Activated CD4-positive, alpha-beta T cell treated with anti-CD3 and anti-CD28 coated beads, Interleukin-2, amount 10 ng/mL, durations not matched to agents 7 days and 5 days (primary cell): ENCODE data around the gene WNT5A. TPM values are rescaled to one million over a fixed set of nuclear protein-coding genes. Genes with fewer than 3 reads are reported as not detected.

Source experiments
- CTCF ChIA-PET: fragments of 350-600 bp; sonication (Branson Sonifier 250); formaldehyde crosslinking; loops from one replicate; lab custom pipeline; 2021; ENCODE audit warnings: antibody characterized with exemption; lab: Charles Lee
- POLR2A ChIA-PET: fragments of 350-600 bp; sonication (Branson Sonifier 250); formaldehyde crosslinking; loops from one replicate; lab custom pipeline; 2021; ENCODE audit warnings: antibody characterized with exemption; lab: Charles Lee
- DNase-seq: peaks from one replicate; pipeline ENCODE4 v3.0.0-alpha.2; 2020
- H3K27ac Mint-ChIP-seq: one replicate; pipeline ENCODE4 v1.8.0; 2021; ENCODE audit warnings: mild to moderate bottlenecking, moderate library complexity, mixed read lengths
- H3K27me3 Mint-ChIP-seq: one replicate; pipeline ENCODE4 v1.8.0; 2021; ENCODE audit warnings: mixed read lengths
- H3K36me3 Mint-ChIP-seq: one replicate; pipeline ENCODE4 v1.8.0; 2021; ENCODE audit warnings: low read depth, mixed read lengths
- H3K4me1 Mint-ChIP-seq: one replicate; pipeline ENCODE4 v1.8.0; 2021; ENCODE audit warnings: mixed read lengths
- H3K4me3 Mint-ChIP-seq: one replicate; pipeline ENCODE4 v1.8.0; 2021; ENCODE audit warnings: mild to moderate bottlenecking, moderate library complexity, mixed read lengths
- H3K9me3 Mint-ChIP-seq: one replicate; pipeline ENCODE4 v1.8.0; 2021; ENCODE audit warnings: mixed read lengths
- total RNA-seq, 2 experiments: library from RNA; stranded (reverse); gene quantifications; one replicate each; pipeline ENCODE4 v1.2.3, GENCODE V29; 2021

The WNT5A gene
- total RNA-seq, 2 experiments from 2014 or later = not detected

DNA sequence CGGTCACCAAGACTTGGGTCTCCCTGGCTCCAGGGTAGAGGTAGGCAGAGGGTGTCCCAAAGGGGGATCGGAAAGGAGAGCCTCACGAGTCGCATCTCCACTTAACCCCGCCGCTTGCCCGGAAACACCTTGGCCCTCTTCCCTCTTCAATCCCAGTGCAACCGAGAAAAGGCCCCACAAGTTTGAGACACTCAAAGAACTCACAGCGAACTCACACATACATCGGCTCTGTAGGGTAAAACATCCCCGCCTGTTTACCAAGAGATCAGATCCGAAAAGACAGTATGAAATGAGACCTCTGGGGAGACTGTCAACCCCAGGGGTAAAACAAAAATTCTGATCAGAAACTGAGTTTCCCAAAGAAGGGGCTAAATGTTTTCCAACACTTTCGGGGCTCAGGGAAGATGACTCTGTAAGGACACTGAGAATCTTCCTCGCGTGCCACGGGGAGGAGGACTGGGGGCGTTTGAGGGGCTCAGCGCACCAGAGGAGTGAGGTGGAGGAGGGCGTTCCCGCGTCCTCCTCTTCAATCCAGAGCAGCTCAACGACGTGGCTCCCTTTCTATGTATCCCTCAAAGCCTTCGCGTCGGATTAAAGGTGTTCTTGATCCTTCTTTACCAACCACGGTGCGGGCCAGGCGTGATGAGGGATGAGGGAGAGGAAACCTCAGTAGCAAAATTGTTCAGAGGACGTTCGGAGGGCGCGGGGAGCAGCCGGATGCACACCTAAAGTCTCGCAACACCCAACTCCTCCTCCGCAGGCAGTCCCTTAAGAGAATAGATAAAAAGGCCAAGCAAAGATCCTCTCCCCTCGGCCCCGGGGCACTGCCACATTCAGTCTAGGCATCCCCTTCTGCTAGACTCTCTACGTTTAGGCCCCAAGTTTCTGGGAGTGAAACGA lies 3.7 kb downstream of the WNT5A start:
- peak overlapping the region; percentile 19 for H3K27ac Mint-ChIP-seq
- peaks cover 22% of the 10 kb centered on the region for H3K4me1 Mint-ChIP-seq
- no peaks in the 10 kb centered on the region for H3K9me3 Mint-ChIP-seq
- DNase-seq = no peak
- peaks cover 85% of the 10 kb centered on the region for H3K27me3 Mint-ChIP-seq
- no peaks in the 10 kb centered on the region for H3K36me3 Mint-ChIP-seq
- no peak overlapping the region for H3K4me3 Mint-ChIP-seq
- CTCF ChIA-PET = interaction anchor here (0.6 kb wide), 1 partner anchor 1689 kb away, joined by 4 read pairs; no protein-coding TSS in a partner anchor
- POLR2A ChIA-PET = no interaction called here

DNA sequence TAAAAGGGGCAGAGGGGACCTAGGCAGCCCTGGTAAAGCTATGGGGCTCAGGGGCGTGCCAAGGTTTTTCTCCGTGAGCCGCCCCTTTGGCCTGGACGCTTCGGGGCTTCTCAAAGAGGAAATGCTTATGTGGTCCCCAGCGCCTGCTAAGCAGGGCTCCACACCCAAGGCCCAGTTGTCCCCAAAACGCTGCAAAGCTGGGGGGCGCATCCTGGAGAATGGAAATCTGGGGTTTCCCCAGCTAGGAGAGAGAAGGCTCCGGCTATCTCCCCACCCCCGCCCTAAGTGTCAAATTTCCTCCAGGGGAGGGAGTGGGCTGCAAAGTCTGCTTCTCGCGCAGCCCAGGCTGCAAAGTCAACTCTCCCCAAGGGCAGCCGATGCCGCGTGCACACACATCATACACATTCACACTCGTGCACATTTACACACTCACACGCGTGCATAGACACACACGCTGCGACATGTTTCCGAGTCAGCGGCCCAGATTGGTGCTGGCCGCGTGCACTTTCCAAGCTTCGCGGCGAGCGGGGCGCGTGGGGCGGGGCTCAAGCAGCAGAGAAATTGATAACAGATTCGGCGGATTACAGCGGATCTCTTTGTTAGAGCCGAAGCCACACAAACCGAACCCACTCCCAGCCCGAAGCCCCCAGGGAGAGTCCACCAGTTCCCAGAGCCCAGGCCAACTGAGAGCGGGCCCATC lies 4.5 kb downstream of the WNT5A start:
- H3K27ac Mint-ChIP-seq = no peak overlapping the region
- H3K9me3 Mint-ChIP-seq = no peaks in the 10 kb centered on the region
- POLR2A ChIA-PET = no interaction called here
- no peak overlapping the region for H3K4me3 Mint-ChIP-seq
- DNase-seq = no peak
- H3K4me1 Mint-ChIP-seq = peaks cover 20% of the 10 kb centered on the region
- H3K27me3 Mint-ChIP-seq = peaks cover 86% of the 10 kb centered on the region
- CTCF ChIA-PET = no interaction called here
- no peaks in the 10 kb centered on the region for H3K36me3 Mint-ChIP-seq

- ChIA-PET POLR2A (no interaction called here), CTCF (no interaction called here)
- Mint-ChIP-seq H3K4me3 (no peak overlapping the region), H3K27ac (no peak overlapping the region), H3K4me1 (peaks cover 15% of the 10 kb centered on the region), H3K36me3 (no peaks in the 10 kb centered on the region), H3K27me3 (peaks cover 85% of the 10 kb centered on the region), H3K9me3 (no peaks in the 10 kb centered on the region)
- no peak for DNase-seq
Observed at GRCh38 chr3:55481744-55482495, 5.2 kb downstream of the WNT5A start.

GRCh38 chr3:55480911-55481743 lies 6.0 kb downstream of the WNT5A start:
- no peaks in the 10 kb centered on the region for H3K9me3 Mint-ChIP-seq
- H3K4me3 Mint-ChIP-seq = no peak overlapping the region
- CTCF ChIA-PET = no interaction called here
- H3K36me3 Mint-ChIP-seq = no peaks in the 10 kb centered on the region
- POLR2A ChIA-PET = no interaction called here
- peaks cover 11% of the 10 kb centered on the region for H3K4me1 Mint-ChIP-seq
- DNase-seq = no peak
- H3K27ac Mint-ChIP-seq = no peak overlapping the region
- peaks cover 79% of the 10 kb centered on the region for H3K27me3 Mint-ChIP-seq

GRCh38 chr3:55477306-55478303 lies 9.5 kb downstream of the WNT5A start:
- DNase-seq = no peak
- Mint-ChIP-seq H3K27ac (no peak overlapping the region), H3K4me1 (no peaks in the 10 kb centered on the region), H3K27me3 (peaks cover 46% of the 10 kb centered on the region), H3K4me3 (no peak overlapping the region), H3K9me3 (no peaks in the 10 kb centered on the region), H3K36me3 (no peaks in the 10 kb centered on the region)
- ChIA-PET CTCF (no interaction called here), POLR2A (no interaction called here)

DNA sequence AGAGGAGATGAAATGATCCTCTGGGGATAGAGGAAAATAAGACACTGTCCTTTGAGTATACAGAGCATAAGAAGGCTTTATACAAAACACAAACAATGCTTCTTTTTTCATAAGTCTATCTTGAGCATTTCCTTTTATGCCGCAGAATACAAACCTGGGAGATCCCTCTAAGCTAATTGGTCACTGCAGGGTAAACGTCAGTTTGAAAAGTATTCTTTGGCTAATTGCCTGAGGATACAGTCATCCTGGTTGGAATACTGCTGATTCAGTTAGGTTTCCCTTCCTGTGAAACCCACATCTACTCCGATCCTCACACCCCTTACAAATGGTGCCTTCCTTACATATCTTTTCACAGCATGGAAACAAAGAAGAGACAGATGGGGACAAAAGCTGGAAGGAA lies 10.6 kb downstream of the WNT5A start:
- Mint-ChIP-seq H3K27me3 (peaks cover 36% of the 10 kb centered on the region), H3K36me3 (no peaks in the 10 kb centered on the region), H3K27ac (no peak overlapping the region), H3K9me3 (no peaks in the 10 kb centered on the region), H3K4me1 (no peaks in the 10 kb centered on the region), H3K4me3 (no peak overlapping the region)
- no peak for DNase-seq
- ChIA-PET CTCF (no interaction called here), POLR2A (no interaction called here)

DNA sequence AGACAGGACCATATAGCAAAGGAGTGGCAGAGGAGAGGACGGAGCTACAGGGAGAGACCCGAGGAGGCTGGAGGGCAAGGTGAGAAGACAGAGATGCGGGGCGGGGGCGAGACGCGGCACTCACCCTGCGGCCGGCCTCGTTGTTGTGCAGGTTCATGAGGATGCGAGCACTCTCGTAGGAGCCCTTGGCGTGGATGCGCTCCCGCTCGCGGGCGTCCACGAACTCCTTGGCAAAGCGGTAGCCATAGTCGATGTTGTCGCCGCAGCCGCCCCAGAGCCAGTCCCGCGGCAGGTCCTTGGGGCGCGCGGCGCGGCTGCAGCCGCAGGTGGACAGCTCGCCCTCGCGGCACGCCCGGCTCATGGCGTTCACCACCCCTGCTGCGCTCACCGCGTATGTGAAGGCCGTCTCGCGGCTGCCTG lies 12.9 kb downstream of the WNT5A start:
- H3K4me1 Mint-ChIP-seq = no peaks in the 10 kb centered on the region
- ChIA-PET CTCF (no interaction called here), POLR2A (no interaction called here)
- peaks cover 16% of the 10 kb centered on the region for H3K27me3 Mint-ChIP-seq
- DNase-seq = no peak
- no peaks in the 10 kb centered on the region for H3K9me3 Mint-ChIP-seq
- H3K36me3 Mint-ChIP-seq = no peaks in the 10 kb centered on the region
- H3K4me3 Mint-ChIP-seq = no peak overlapping the region
- H3K27ac Mint-ChIP-seq = no peak overlapping the region

DNA sequence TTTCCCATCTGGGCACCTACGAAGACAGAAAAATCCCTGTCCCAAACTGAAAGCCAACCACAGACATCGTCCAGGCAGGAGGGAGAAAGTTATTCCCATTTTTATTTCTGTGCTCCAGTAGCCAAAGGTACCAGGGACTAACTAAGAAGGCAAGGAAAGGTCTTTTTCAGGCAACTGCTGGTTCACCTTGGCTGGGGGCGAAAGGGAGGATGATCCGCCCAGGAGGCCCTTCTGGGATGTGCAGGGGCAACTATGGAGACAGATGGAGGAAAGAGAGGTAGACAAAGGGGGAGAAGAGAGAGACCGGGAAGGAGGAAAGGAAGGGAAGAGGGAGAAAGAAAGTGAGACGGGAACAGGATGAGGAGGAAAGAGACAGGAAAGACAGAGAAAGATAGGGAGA lies 13.3 kb downstream of the WNT5A start:
- no peaks in the 10 kb centered on the region for H3K36me3 Mint-ChIP-seq
- H3K4me3 Mint-ChIP-seq = no peak overlapping the region
- DNase-seq = no peak
- H3K27me3 Mint-ChIP-seq = peaks cover 13% of the 10 kb centered on the region
- H3K4me1 Mint-ChIP-seq = no peaks in the 10 kb centered on the region
- no peak overlapping the region for H3K27ac Mint-ChIP-seq
- ChIA-PET POLR2A (no interaction called here), CTCF (no interaction called here)
- no peaks in the 10 kb centered on the region for H3K9me3 Mint-ChIP-seq

DNA sequence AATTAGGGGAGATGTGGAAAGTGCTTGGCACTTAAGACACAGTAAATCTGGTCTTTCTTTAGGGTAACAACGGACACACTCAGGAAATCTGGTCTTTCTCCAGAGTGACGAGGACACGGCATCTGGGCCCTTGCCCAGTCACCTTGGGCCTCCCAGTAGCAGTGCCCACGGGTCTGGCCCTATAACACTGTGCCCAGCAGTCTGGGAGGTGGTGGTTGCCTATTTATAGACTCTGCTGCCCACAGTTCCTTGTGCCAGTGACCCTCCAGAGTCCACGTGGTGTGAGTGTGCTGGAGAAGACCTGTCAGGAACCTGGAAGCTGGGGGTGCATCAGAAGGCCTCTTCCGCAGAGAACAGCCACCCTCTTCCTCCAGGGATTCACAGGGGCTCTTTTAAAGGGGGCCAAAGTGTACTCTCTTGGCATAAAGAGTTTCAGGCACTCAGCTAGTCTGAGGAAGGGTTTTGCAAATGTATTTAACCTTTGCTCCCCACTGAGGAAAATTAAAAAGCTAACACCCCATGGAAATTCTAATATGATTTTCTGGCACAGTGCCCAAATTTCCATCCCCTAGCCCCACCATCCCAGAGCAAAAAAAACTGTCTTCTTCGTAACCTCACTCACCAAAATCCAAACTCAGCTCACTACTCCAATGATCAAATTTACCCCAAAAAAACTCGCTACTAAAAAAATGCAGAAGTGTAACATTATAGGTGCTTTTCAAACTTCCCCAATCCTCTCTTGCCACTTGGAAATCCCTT lies 15.4 kb downstream of the WNT5A start:
- Mint-ChIP-seq H3K27me3 (no peaks in the 10 kb centered on the region), H3K36me3 (no peaks in the 10 kb centered on the region), H3K4me1 (no peaks in the 10 kb centered on the region), H3K4me3 (no peak overlapping the region), H3K9me3 (no peaks in the 10 kb centered on the region), H3K27ac (no peak overlapping the region)
- POLR2A ChIA-PET = no interaction called here
- DNase-seq = no peak
- CTCF ChIA-PET = no interaction called here

- Mint-ChIP-seq H3K27ac (no peak overlapping the region), H3K36me3 (no peaks in the 10 kb centered on the region), H3K27me3 (no peaks in the 10 kb centered on the region), H3K4me1 (no peaks in the 10 kb centered on the region), H3K4me3 (no peak overlapping the region), H3K9me3 (no peaks in the 10 kb centered on the region)
- ChIA-PET CTCF (no interaction called here), POLR2A (no interaction called here)
- DNase-seq = no peak
Observed at GRCh38 chr3:55471084-55471483, 16.0 kb downstream of the WNT5A start.

DNA sequence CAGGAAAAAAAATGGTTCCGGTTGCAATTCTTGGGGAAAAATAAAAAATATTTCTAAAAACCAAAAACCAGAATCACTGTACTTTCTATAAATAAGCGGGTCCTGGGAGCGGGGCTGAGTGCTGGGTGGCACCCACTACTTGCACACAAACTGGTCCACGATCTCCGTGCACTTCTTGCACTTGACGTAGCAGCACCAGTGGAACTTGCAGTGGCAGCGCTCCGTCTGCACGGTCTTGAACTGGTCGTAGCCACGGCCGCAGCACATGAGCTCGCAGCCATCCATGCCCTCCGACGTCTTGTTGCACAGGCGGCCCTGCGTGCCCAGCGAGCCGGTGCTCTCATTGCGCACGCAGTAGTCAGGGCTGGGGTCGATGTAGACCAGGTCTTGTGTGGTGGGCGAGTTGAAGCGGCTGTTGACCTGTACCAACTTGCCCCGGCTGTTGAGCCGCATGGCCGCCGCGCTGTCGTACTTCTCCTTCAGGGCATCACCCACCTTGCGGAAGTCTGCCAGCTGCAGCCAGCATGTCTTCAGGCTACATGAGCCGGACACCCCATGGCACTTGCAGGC lies 17.1 kb downstream of the WNT5A start:
- H3K27ac Mint-ChIP-seq = no peak overlapping the region
- H3K9me3 Mint-ChIP-seq = no peaks in the 10 kb centered on the region
- no peaks in the 10 kb centered on the region for H3K36me3 Mint-ChIP-seq
- DNase-seq = no peak
- POLR2A ChIA-PET = no interaction called here
- H3K27me3 Mint-ChIP-seq = no peaks in the 10 kb centered on the region
- H3K4me3 Mint-ChIP-seq = no peak overlapping the region
- CTCF ChIA-PET = no interaction called here
- no peaks in the 10 kb centered on the region for H3K4me1 Mint-ChIP-seq
